ENCODE data around the gene MYH6. TPM values are rescaled to one million over a fixed set of nuclear protein-coding genes. Genes with fewer than 3 reads are reported as not detected.

The MYH6 gene
- total and polyA plus RNA-seq, 2 donors (not counting 1 experiment from before 2014, with no cell fraction given) = not detected

GRCh38 chr14:23436327-23437132, 28.5 kb upstream of the MYH6 start:
- no peaks in the 10 kb centered on the region for H3K36me3 ChIP-seq (ENCODE audit: control insufficient read depth, insufficient read depth, low read length)
- no peaks in the 10 kb centered on the region for H3K4me1 ChIP-seq (ENCODE audit: control insufficient read depth, extremely low read depth, insufficient read depth, low read length)
- no peaks in the 10 kb centered on the region for H3K79me2 ChIP-seq (ENCODE audit: control insufficient read depth, insufficient read depth, low read length)
- H3K9me3 ChIP-seq (ENCODE audit: control insufficient read depth, insufficient read depth, low read depth, low read length) = no peaks in the 10 kb centered on the region
- H3K4me2 ChIP-seq (ENCODE audit: extremely low read depth, insufficient read depth, low read length) = no peak overlapping the region
- no peak overlapping the region for H3K4me3 ChIP-seq (replicated peaks in 1 of 4; ENCODE audit: control extremely low read depth in 1 of 4, insufficient read depth in 1 of 4, low read depth in 3 of 4, low read length in 4 of 4)
- no peak for TF ChIP-seq EZH2 (IDR thresholded peaks at IDR 0.05; ENCODE audit: low read length, missing control alignments)
- TF ChIP-seq CTCF (conservative IDR thresholded peaks at IDR 0.05 in 1 of 2, IDR thresholded peaks at IDR 0.05 in 1 of 2; ENCODE audit: low read depth in 1 of 2, low read length in 2 of 2) = no peak
- DNase-seq (ENCODE audit: low read depth in 2 of 2) = no peak
- H3K27ac ChIP-seq (ENCODE audit: insufficient read depth, low read length) = no peak overlapping the region
- H4K20me1 ChIP-seq (ENCODE audit: control insufficient read depth, extremely low read depth, insufficient read depth, low read length) = no peaks in the 10 kb centered on the region
- no peak overlapping the region for H2AFZ ChIP-seq (ENCODE audit: low read length)
- H3K27me3 ChIP-seq (ENCODE audit: control insufficient read depth, insufficient read depth, low read length) = peaks cover 5% of the 10 kb centered on the region
- no peak overlapping the region for H3K9ac ChIP-seq (ENCODE audit: insufficient read depth, low read length)

- no peak for TF ChIP-seq CTCF (conservative IDR thresholded peaks at IDR 0.05 in 1 of 2, IDR thresholded peaks at IDR 0.05 in 1 of 2; ENCODE audit: low read depth in 1 of 2, low read length in 2 of 2)
- TF ChIP-seq EZH2 (IDR thresholded peaks at IDR 0.05; ENCODE audit: low read length, missing control alignments) = no peak
- H3K36me3 ChIP-seq (ENCODE audit: control insufficient read depth, insufficient read depth, low read length) = no peaks in the 10 kb centered on the region
- H3K27ac ChIP-seq (ENCODE audit: insufficient read depth, low read length) = no peak within 1 kb of the TSS
- H3K4me2 ChIP-seq (ENCODE audit: extremely low read depth, insufficient read depth, low read length) = no peak within 1 kb of the TSS
- no peak within 1 kb of the TSS for H3K4me3 ChIP-seq (replicated peaks in 1 of 4; ENCODE audit: control extremely low read depth in 1 of 4, insufficient read depth in 1 of 4, low read depth in 3 of 4, low read length in 4 of 4)
- H3K79me2 ChIP-seq (ENCODE audit: control insufficient read depth, insufficient read depth, low read length) = no peaks in the 10 kb centered on the region
- no peak within 1 kb of the TSS for H2AFZ ChIP-seq (ENCODE audit: low read length)
- no peaks in the 10 kb centered on the region for H4K20me1 ChIP-seq (ENCODE audit: control insufficient read depth, extremely low read depth, insufficient read depth, low read length)
- H3K9me3 ChIP-seq (ENCODE audit: control insufficient read depth, insufficient read depth, low read depth, low read length) = no peaks in the 10 kb centered on the region
- no peak for DNase-seq (ENCODE audit: low read depth in 2 of 2)
- H3K9ac ChIP-seq (ENCODE audit: insufficient read depth, low read length) = no peak within 1 kb of the TSS
- H3K4me1 ChIP-seq (ENCODE audit: control insufficient read depth, extremely low read depth, insufficient read depth, low read length) = no peaks in the 10 kb centered on the region
- H3K27me3 ChIP-seq (ENCODE audit: control insufficient read depth, insufficient read depth, low read length) = peaks cover 4% of the 10 kb centered on the region
Measured at GRCh38 chr14:23435543-23436326, 27.7 kb upstream of the MYH6 start, which contains the start of gene MYH7. Gene MYH7 (minus strand): TSS chr14:23435660. CDS start chr14:23433732, 1,928 bp downstream.

GRCh38 chr14:23434488-23435222, 26.6 kb upstream of the MYH6 start:
- no peak overlapping the region for H3K9ac ChIP-seq (ENCODE audit: insufficient read depth, low read length)
- no peak overlapping the region for H3K4me2 ChIP-seq (ENCODE audit: extremely low read depth, insufficient read depth, low read length)

More at GRCh38 chr14:23434488-23435222, 26.6 kb upstream of the MYH6 start:
- no peak for DNase-seq (ENCODE audit: low read depth in 2 of 2)
- Histone ChIP-seq H3K4me1 (ENCODE audit: control insufficient read depth, extremely low read depth, insufficient read depth, low read length) (no peaks in the 10 kb centered on the region), H3K79me2 (ENCODE audit: control insufficient read depth, insufficient read depth, low read length) (no peaks in the 10 kb centered on the region), H3K27me3 (ENCODE audit: control insufficient read depth, insufficient read depth, low read length) (peaks cover 2% of the 10 kb centered on the region), H3K27ac (ENCODE audit: insufficient read depth, low read length) (no peak overlapping the region), H4K20me1 (ENCODE audit: control insufficient read depth, extremely low read depth, insufficient read depth, low read length) (no peaks in the 10 kb centered on the region), H3K4me3 (replicated peaks in 1 of 4; ENCODE audit: control extremely low read depth in 1 of 4, insufficient read depth in 1 of 4, low read depth in 3 of 4, low read length in 4 of 4) (no peak overlapping the region), H3K9me3 (ENCODE audit: control insufficient read depth, insufficient read depth, low read depth, low read length) (no peaks in the 10 kb centered on the region), H2AFZ (ENCODE audit: low read length) (no peak overlapping the region), H3K36me3 (ENCODE audit: control insufficient read depth, insufficient read depth, low read length) (no peaks in the 10 kb centered on the region)
- no peak for TF ChIP-seq CTCF (conservative IDR thresholded peaks at IDR 0.05 in 1 of 2, IDR thresholded peaks at IDR 0.05 in 1 of 2; ENCODE audit: low read depth in 1 of 2, low read length in 2 of 2)
